HG03342 (cell line): Measurements from ENCODE around the gene COX6B2.
A peak's percentile ranks its signal among the peaks of the same experiment; 100 is the strongest.
"Not testable (repeated sequence)": the region's sequence is repeated elsewhere in the genome, so short reads cannot be mapped to it uniquely, and the experiment has no call there.

Experiments
- ATAC-seq: cut with Tn5 transposase; IDR thresholded peaks from one replicate; pipeline ENCODE4 v1.9.1; 2021; ENCODE audit warnings: mild to moderate bottlenecking, moderate library complexity; ENCODE audit not compliant: unreplicated experiment

COX6B2 gene

GRCh38 chr19:55345101-55345817 is 9.3 kb downstream of the COX6B2 start:
- no peak for ATAC-seq

- no peak for ATAC-seq
Measured at GRCh38 chr19:55344444-55344843, 10.1 kb downstream of the COX6B2 start.

- no peak for ATAC-seq
Measured at GRCh38 chr19:55341595-55342531, 12.7 kb downstream of the COX6B2 start.

DNA sequence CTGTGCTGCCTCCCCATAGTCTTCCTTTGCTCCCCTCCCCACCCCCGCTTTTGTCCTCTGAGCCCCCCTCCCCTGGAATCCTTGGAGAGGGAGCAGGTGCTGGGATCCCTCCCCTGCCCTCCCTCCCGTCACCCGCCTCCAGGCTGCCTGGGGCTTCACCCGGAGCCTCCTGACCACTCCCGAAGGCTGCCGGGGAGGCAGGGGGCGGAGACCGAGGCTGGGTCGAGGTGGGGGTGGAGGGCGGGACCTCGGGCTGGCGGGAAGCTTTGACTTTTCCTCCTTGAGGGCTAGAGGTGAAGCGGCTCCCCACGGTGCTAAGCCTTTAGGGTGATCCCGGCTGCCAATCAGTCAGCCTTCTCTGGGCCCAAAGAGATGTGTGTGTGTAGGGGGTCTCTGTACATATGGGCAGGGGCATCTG is 13.3 kb downstream of the COX6B2 start:
- ATAC-seq, result no peak

GRCh38 chr19:55340784-55341147 is 13.8 kb downstream of the COX6B2 start:
- no peak for ATAC-seq

GRCh38 chr19:55339889-55340783 is 14.4 kb downstream of the COX6B2 start:
- peak; percentile 1 for ATAC-seq

DNA sequence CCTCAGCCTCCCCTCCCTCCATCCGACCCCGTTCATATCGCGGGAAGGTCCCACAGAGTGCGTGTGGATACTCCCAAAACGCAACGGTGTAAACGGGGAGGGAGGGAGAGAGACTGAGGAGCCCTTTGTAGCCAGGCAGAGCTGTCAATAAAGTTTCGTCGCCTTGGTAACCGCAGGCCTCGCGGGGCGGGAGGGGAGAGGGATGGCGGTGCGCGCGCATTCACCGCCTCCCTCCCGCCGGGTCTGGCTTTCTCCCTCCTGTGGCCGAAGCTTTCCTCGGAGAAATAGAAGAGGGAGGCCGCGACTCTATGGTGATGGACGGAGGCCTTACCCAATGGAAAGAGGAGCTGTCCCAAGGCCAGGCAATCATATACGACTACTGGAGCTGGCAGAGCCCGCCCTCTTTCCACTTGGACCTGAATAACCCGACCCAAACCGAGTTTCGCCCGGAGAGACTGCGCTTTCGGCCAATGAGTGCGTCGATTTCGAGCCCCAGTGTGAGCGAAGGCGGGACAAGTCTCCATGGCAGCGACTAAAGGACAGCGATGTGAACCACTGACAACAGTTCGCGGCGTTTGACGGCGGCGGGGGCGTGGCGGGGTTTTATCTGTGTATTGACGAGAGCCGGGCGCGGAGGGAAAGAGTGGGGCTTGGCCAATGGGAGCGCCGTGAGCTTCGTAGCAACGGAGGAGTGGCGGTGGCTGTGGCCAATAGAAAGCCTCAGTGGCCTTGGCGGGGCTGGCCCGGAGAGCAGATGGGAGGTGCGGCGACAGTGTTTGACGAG is 15.2 kb downstream of the COX6B2 start, which contains the start of gene KMT5C:
Gene KMT5C (plus strand): TSS at position 772 of the 784 bp plus-strand sequence. CDS start 2,061 bp downstream, outside the sequence.
- peak; percentile 73 for ATAC-seq

DNA sequence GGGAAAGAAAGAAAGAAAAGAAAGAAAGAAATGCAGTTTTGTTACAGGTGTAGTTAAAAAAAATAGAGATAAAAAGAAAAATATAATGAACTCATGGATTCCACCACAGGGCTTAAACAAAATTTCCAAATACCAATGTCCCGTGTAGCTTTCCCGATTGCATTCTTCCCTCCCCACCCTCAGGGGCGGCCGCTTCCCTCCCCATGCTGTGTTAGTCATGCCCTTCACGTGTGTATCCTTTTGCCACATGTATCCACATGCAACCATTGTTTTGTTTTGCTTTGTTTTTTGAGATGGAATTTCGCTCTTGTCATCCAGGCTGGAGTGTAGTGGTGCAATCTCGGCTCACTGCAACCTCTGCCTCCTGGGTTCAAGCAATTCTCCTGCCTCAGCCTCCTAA is 18.4 kb downstream of the COX6B2 start:
- ATAC-seq, result no peak

GRCh38 chr19:55333870-55334269 is 20.6 kb downstream of the COX6B2 start:
- no peak for ATAC-seq

DNA sequence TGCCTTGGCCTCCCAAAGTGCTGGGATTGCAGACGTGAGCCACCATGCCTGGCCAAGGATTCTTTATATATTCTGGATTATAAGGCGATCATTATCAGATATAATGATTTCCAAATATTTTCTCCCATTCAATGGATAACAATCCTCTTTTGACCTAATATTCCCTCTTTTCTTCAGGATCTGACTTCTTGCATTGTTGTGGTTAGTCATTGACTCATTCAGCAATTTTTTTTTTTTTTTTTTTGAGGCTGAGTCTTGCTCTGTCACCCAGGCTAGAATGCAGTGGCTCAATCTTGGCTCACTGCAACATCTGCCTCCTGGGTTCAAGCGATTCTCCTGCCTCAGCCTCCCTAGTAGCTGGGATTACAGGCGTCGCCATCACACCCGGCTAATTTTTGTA is 24.7 kb downstream of the COX6B2 start:
- not testable (repeated sequence) for ATAC-seq

DNA sequence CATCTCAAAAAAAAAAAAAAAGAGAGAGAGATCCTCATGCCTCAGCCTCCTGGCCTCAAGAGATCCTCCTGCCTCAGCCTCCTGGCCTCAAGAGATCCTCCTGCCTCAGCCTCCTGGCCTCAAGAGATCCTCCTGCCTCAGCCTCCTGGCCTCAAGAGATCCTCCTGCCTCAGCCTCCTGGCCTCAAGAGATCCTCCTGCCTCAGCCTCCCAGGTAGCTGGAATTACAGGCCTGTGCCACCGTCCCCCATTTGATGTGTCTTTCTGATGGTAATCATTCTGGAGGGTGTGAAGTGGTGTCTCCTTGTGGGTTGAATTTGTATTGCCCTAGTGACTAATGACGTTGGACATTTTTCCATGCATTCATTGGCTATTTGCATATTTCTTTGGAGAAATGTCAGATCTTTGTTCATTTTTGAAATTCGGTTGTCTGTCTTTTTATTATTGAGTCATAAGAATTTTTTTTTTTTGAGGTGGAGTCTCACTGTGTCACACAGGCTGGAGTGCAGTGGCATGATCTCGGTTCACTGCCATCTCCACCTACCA is 25.7 kb downstream of the COX6B2 start:
- not testable (repeated sequence) for ATAC-seq

DNA sequence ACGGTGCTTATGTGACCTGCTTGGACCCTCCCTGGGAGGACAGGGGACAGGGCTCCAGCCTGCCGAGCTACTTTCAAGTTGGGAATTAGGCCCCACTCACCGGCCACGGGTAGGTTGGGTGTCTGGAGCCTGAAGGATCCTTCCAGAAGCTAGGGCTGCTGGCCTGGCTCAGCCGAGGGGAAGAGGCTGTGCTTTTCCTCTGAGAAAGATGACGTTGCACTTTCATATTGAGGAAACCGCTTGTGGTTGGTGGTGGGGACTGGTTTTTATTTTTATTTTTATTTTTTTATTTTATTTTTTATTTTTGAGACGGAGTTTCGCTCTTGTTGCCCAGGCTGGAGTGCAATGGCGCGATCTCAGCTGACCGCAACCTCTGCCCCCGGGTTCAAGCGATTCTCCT is 29.3 kb downstream of the COX6B2 start, which contains the start of gene TMEM150B:
Gene TMEM150B (minus strand): TSS at position 170 of the 400 bp plus-strand sequence. CDS start 4,305 bp downstream, outside the sequence.
- ATAC-seq, result no peak

GRCh38 chr19:55324662-55325061 is 29.9 kb downstream of the COX6B2 start:
- no peak for ATAC-seq

GRCh38 chr19:55322204-55322885 is 32.2 kb downstream of the COX6B2 start:
- no peak for ATAC-seq

- no peak for ATAC-seq
Measured at GRCh38 chr19:55321466-55322137, 32.9 kb downstream of the COX6B2 start.

DNA sequence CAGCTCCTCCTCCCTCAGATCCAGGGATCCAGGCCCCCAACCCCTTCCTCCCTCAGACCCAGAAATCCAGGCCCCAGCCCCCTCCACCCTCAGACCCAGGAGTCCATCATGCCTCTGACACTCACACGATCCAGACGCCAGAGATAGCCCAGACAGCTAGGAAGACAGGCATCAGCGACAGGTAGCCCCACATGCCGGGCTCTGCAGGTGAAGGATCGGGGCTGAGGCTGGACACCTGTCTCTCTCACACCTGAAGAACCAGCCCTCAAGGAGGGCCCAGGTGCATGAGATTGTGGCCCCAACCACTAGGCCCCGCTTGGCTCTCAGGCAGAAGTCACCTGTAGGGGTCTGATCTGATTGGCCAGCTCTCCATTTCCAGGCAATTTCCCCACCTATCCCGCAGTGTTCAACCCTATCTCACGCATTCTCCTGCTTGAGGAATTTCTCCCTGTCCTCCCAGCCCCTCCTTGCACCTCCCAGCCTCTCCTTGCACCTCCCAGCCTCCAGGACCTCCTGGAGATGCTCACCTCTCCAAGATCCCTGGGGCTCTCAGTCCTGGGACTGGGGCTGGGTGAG is 33.6 kb downstream of the COX6B2 start:
- no peak for ATAC-seq

DNA sequence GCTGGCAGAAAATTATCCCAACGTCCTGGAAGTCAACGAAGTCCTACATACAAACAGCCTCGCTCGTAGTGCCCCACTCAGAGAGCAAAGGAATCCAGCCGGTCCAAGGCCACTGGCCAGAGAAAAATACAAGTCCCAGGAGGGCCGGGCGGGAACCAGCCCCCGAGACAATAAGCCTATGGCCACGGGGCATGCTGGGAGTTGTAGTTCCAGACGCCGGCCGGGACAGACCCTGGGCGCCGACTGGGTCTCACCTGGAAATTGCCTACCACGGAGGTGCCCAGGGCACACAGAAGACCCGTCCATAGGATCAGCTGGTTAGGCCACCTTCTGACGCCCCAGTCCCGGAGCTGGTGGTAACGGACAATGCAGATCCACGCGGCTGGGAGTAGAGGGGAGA is 34.7 kb downstream of the COX6B2 start:
- no peak for ATAC-seq

GRCh38 chr19:55316646-55317045 is 37.9 kb downstream of the COX6B2 start:
- ATAC-seq, result no peak
